C4-2B (cell line): ENCODE measurements around the gene LUZP1.

Experiments
- ZFX ChIP-seq: fragments of 450-650 bp; IDR thresholded peaks from 2 replicates; pipeline ENCODE4 v1.6.1; 2017
- TF ChIP-seq, protein P1 (sequence below): fragments of 450-650 bp; conservative IDR thresholded peaks from 2 replicates; pipeline ENCODE4 v1.5.1; 2017; ENCODE audit warnings: mild to moderate bottlenecking

DNA sequence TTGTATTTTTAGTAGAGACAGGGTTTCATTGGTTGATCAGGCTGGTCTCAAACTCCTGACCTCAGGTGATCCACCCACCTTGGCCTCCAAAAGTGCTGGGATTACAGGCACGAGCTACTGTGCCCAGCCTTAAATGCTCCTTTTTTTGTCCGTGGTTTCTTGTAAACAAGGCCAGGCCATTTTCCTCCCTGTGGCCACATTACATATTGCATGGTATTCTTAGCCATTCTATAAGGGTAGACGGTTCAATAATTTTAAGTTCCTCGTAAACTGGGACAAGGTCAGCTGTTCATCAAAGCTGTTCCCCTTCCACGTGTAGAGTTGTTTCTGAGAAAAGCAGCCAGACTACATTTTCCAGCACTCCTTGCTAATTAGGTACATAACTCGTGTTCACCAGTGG, 10.3 kb upstream of the LUZP1 start:
- TF ChIP-seq, protein P1, sequence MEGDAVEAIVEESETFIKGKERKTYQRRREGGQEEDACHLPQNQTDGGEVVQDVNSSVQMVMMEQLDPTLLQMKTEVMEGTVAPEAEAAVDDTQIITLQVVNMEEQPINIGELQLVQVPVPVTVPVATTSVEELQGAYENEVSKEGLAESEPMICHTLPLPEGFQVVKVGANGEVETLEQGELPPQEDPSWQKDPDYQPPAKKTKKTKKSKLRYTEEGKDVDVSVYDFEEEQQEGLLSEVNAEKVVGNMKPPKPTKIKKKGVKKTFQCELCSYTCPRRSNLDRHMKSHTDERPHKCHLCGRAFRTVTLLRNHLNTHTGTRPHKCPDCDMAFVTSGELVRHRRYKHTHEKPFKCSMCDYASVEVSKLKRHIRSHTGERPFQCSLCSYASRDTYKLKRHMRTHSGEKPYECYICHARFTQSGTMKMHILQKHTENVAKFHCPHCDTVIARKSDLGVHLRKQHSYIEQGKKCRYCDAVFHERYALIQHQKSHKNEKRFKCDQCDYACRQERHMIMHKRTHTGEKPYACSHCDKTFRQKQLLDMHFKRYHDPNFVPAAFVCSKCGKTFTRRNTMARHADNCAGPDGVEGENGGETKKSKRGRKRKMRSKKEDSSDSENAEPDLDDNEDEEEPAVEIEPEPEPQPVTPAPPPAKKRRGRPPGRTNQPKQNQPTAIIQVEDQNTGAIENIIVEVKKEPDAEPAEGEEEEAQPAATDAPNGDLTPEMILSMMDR: peak; percentile 26; the same call in 1 of the 2 replicates
- TF ChIP-seq ZFX: no peak
